H1 (cell line): Measurements from ENCODE around the gene SNRNP70. TPM values are rescaled to one million over a fixed set of nuclear protein-coding genes. Genes with fewer than 3 reads are reported as not detected.

Experiments
- CTCF ChIA-PET: fragments of 300-600 bp; sonication (Branson Sonifier 250); formaldehyde crosslinking; loops from one replicate; lab custom pipeline; 2021; ENCODE audit not compliant: partially characterized antibody; lab: Charles Lee
- POLR2A ChIA-PET: fragments of 300-600 bp; sonication (Branson Sonifier 250); formaldehyde crosslinking; loops from one replicate; lab custom pipeline; 2021; ENCODE audit warnings: inconsistent platforms; ENCODE audit not compliant: partially characterized antibody; lab: Charles Lee
- DNase-seq, 2 experiments: peaks; one replicate each; pipeline versions ENCODE4 v3.0.0 to v3.0.0-alpha.2; 2010 to 2022; ENCODE audit warnings: low spot score in 2 of 2, low read depth in 1 of 2, mixed read lengths in 1 of 2
- FAIRE-seq: peaks from 2 replicates; lab custom pipeline; 2011; peaks lifted over from hg19 to GRCh38; lab: Jason Lieb, UNC
- H2AFZ ChIP-seq: 2 replicates; pipeline ENCODE4 v1.8.1; 2012; ENCODE audit warnings: low read length, inconsistent platforms
- H2AK5ac ChIP-seq: 2 replicates; pipeline ENCODE4 v1.6.1; 2013; ENCODE audit warnings: low read depth, low read length
- H2BK120ac ChIP-seq: replicated peaks from 2 replicates; pipeline ENCODE3; 2013; ENCODE audit warnings: low read depth, low read length, inconsistent platforms
- H2BK12ac ChIP-seq: 2 replicates; pipeline ENCODE4 v1.6.1; 2013; ENCODE audit warnings: low read depth, low read length
- H2BK15ac ChIP-seq: 2 replicates; pipeline ENCODE4 v1.6.1; 2013; ENCODE audit warnings: low read length
- H2BK20ac ChIP-seq: 2 replicates; pipeline ENCODE4 v1.6.1; 2013; ENCODE audit warnings: low read length
- H2BK5ac ChIP-seq: 2 replicates; pipeline ENCODE4 v1.6.1; 2013; ENCODE audit warnings: low read depth, low read length
- H3K14ac ChIP-seq: 2 replicates; pipeline ENCODE4 v1.6.1; 2013; ENCODE audit warnings: inconsistent platforms; ENCODE audit not compliant: insufficient read length
- H3K18ac ChIP-seq: 2 replicates; pipeline ENCODE4 v1.6.1; 2013; ENCODE audit warnings: low read length; ENCODE audit errors: extremely low read depth
- H3K23ac ChIP-seq: 2 replicates; pipeline ENCODE4 v1.6.1; 2013; ENCODE audit warnings: inconsistent platforms; ENCODE audit not compliant: insufficient read length
- H3K23me2 ChIP-seq: 2 replicates; pipeline ENCODE4 v1.6.1; 2013; ENCODE audit warnings: low read depth, low read length
- H3K27ac ChIP-seq: 2 replicates; pipeline ENCODE4 v1.6.1; 2011; ENCODE audit warnings: low read depth, low read length, inconsistent platforms
- H3K27me3 ChIP-seq, 4 experiments: replicated peaks in 1 of 4; 1 replicate in 1 of 4; 2 replicates in 3 of 4; pipeline versions ENCODE4 v1.6.1 to v1.8.1; 2011 to 2013; ENCODE audit warnings: low read length in 3 of 4, mild to moderate bottlenecking in 3 of 4, inconsistent platforms in 2 of 4, mixed read lengths in 2 of 4, moderate library complexity in 1 of 4; ENCODE audit not compliant: control insufficient read depth in 3 of 4, insufficient read depth in 3 of 4; ENCODE audit errors: extremely low read depth in 1 of 4
- H3K36me3 ChIP-seq, 4 experiments: 2 replicates each; pipeline versions ENCODE4 v1.6.1 to v1.8.1; 2011 to 2013; ENCODE audit warnings: mild to moderate bottlenecking in 4 of 4, low read length in 3 of 4, moderate library complexity in 2 of 4, control low read depth in 1 of 4, inconsistent platforms in 1 of 4; ENCODE audit not compliant: insufficient read depth in 4 of 4, control insufficient read depth in 2 of 4
- H3K4ac ChIP-seq: replicated peaks from 2 replicates; pipeline ENCODE3; 2013; ENCODE audit warnings: low read length, low read depth, mixed read lengths, inconsistent platforms; ENCODE audit not compliant: insufficient read length
- H3K4me1 ChIP-seq, 4 experiments: replicated peaks in 1 of 4; 1 replicate in 1 of 4; 2 replicates in 3 of 4; pipeline versions ENCODE4 v1.6.1 to v1.8.1; 2011 to 2013; ENCODE audit warnings: low read length in 3 of 4, inconsistent platforms in 2 of 4, mixed read lengths in 1 of 4; ENCODE audit not compliant: insufficient read depth in 4 of 4, control insufficient read depth in 3 of 4
- H3K4me2 ChIP-seq, 2 experiments: 2 replicates each; pipeline versions ENCODE4 v1.6.1 to v1.8.1; 2011 to 2013; ENCODE audit warnings: low read depth in 2 of 2, low read length in 2 of 2, control low read depth in 1 of 2, inconsistent platforms in 1 of 2, mild to moderate bottlenecking in 1 of 2; ENCODE audit not compliant: insufficient read depth in 1 of 2
- H3K4me3 ChIP-seq, 4 experiments: fragments of 200-600, 300-600 bp in 1 of 4; sonication (generic), shearing (Covaris generic), sonication (Bioruptor Twin) in 1 of 4; 2 replicates each; pipeline versions ENCODE4 v1.5.1 to v1.8.1; 2011 to 2016; ENCODE audit warnings: low read length in 4 of 4, low read depth in 3 of 4, control low read depth in 2 of 4, inconsistent platforms in 2 of 4, mild to moderate bottlenecking in 2 of 4, mixed read lengths in 1 of 4, moderate library complexity in 1 of 4; ENCODE audit not compliant: insufficient read depth in 2 of 4; ENCODE audit errors: extremely low read depth in 1 of 4
- H3K56ac ChIP-seq: replicated peaks from 2 replicates; pipeline ENCODE3; 2013; ENCODE audit warnings: low read depth, mild to moderate bottlenecking, mixed read lengths, low read length, inconsistent platforms; ENCODE audit not compliant: insufficient read length
- H3K79me1 ChIP-seq: 2 replicates; pipeline ENCODE4 v1.6.1; 2013; ENCODE audit warnings: low read depth, low read length, control low read depth
- H3K79me2 ChIP-seq, 2 experiments: 2 replicates each; pipeline versions ENCODE4 v1.6.1 to v1.8.1; 2012 to 2013; ENCODE audit warnings: low read length in 2 of 2, mild to moderate bottlenecking in 2 of 2, inconsistent platforms in 1 of 2; ENCODE audit not compliant: insufficient read depth in 2 of 2, control insufficient read depth in 1 of 2
- H3K9ac ChIP-seq, 4 experiments: replicated peaks in 1 of 4; 1 replicate in 1 of 4; 2 replicates in 3 of 4; pipeline versions ENCODE4 v1.6.1 to v1.8.1; 2011 to 2013; ENCODE audit warnings: low read depth in 3 of 4, low read length in 3 of 4, control low read depth in 2 of 4, mild to moderate bottlenecking in 2 of 4, moderate library complexity in 2 of 4, inconsistent platforms in 1 of 4; ENCODE audit errors: extremely low read depth in 1 of 4
- H3K9me3 ChIP-seq, 2 experiments: 2 replicates each; pipeline versions ENCODE4 v1.6.1 to v1.8.1; 2012 to 2013; ENCODE audit warnings: mild to moderate bottlenecking in 2 of 2, moderate library complexity in 2 of 2, control low read depth in 1 of 2, inconsistent platforms in 1 of 2, low read depth in 1 of 2, low read length in 1 of 2, mixed read lengths in 1 of 2; ENCODE audit not compliant: insufficient read depth in 2 of 2
- H4K20me1 ChIP-seq, 2 experiments: replicated peaks in 1 of 2; 2 replicates each; pipeline versions ENCODE3 to v1.8.1; 2011 to 2013; ENCODE audit warnings: inconsistent platforms in 2 of 2, low read length in 2 of 2, mild to moderate bottlenecking in 1 of 2; ENCODE audit not compliant: insufficient read depth in 2 of 2, control insufficient read depth in 1 of 2
- H4K5ac ChIP-seq: 2 replicates; pipeline ENCODE4 v1.6.1; 2013; ENCODE audit warnings: low read length, low read depth, mixed read lengths, inconsistent platforms; ENCODE audit not compliant: insufficient read length
- H4K8ac ChIP-seq: 2 replicates; pipeline ENCODE4 v1.8.0; 2013; ENCODE audit warnings: mild to moderate bottlenecking, moderate library complexity, low read length, inconsistent platforms; ENCODE audit not compliant: insufficient read depth; ENCODE audit errors: extremely low read depth
- H4K91ac ChIP-seq: replicated peaks from 2 replicates; pipeline ENCODE3; 2013; ENCODE audit warnings: low read length, mixed read lengths, inconsistent platforms; ENCODE audit not compliant: insufficient read length
- E2F6 ChIP-seq: IDR thresholded peaks from 2 replicates; pipeline ENCODE4 v1.6.1; 2012; ENCODE audit warnings: inconsistent platforms
- MAX ChIP-seq: IDR thresholded peaks from 2 replicates; pipeline ENCODE4 v1.6.1; 2012; ENCODE audit warnings: inconsistent platforms
- RAD21 ChIP-seq, 2 experiments: IDR thresholded peaks in 1 of 2; conservative IDR thresholded peaks in 1 of 2; 2 replicates each; pipeline ENCODE4 v1.6.1; 2011; ENCODE audit warnings: low read depth in 2 of 2, low read length in 2 of 2, improper control_type of control experiment in 1 of 2, inconsistent platforms in 1 of 2, mild to moderate bottlenecking in 1 of 2, moderate library complexity in 1 of 2
- WGBS, 2 experiments: shearing (Covaris generic) in 1 of 2; methylation state at CpG; one replicate each; pipeline versions ENCODE4 v1.1.6 to v1.1.7; 2013 to 2015; ENCODE audit warnings: low lambda C conversion rate in 2 of 2, mixed read lengths in 2 of 2, inconsistent platforms in 1 of 2, low coverage in 1 of 2, missing lambda C conversion rate in 1 of 2; ENCODE audit not compliant: insufficient replicate concordance in 2 of 2, insufficient coverage in 1 of 2, insufficient read length in 1 of 2; ENCODE audit errors: extremely low coverage in 1 of 2, missing lambda C conversion rate in 1 of 2; 5-methylcytosine and 5-hydroxymethylcytosine counted together
- polyA plus RNA-seq, 7 experiments: library from polyadenylated mRNA; depleted of rRNA in 3 of 7; stranded (reverse) in 5 of 7; unstranded in 2 of 7; fragments of >200 nt in 5 of 7; fragments of 200-250 nt in 2 of 7; gene quantifications; 1 replicate in 5 of 7; 2 replicates in 1 of 7; 4 replicates in 1 of 7; pipeline versions ENCODE4 v1.2.1 to v1.2.3, GENCODE V29; 2011 to 2013; ENCODE audit warnings: missing spikeins in 2 of 7, mixed read lengths in 2 of 7
- total RNA-seq: library from RNA; stranded (reverse); fragmentation: NEBNext Ultra II Directional; extraction: Animal tissue kit (Norgen Biotek cat#: 25700); gene quantifications from 2 replicates; pipeline ENCODE4 v1.2.1, GENCODE V29; 2021

SNRNP70 gene
- total and polyA plus RNA-seq, 2 of the 8 experiments (the other 6 are each of a cell fraction or from before 2014, with no cell fraction given): 231 to 235 TPM

- peak overlapping the region; percentile 28 to 46; a peak in 3 of 4 replicates for H3K4me2 ChIP-seq
- POLR2A ChIA-PET: interaction anchor here (1.0 kb wide), 1 partner anchor 38 kb away, joined by 4 read pairs; no protein-coding TSS in a partner anchor
- H2BK20ac ChIP-seq: no peak overlapping the region
Observed at GRCh38 chr19:49155820-49156346, 70.6 kb downstream of the SNRNP70 start.

More at GRCh38 chr19:49155820-49156346, 70.6 kb downstream of the SNRNP70 start:
- H3K27ac ChIP-seq: no peak overlapping the region
- FAIRE-seq (no peak), DNase-seq (peak in 1 of 2 experiments; percentile 60)
- peaks cover 0 to 14% (median 9%) of the 10 kb centered on the region in 4 experiments; a peak in 4 of 7 replicates for H3K27me3 ChIP-seq
- peaks cover 16% of the 10 kb centered on the region; the same call in 1 of the 2 replicates for H3K23me2 ChIP-seq
- H3K18ac ChIP-seq: no peak overlapping the region
- no peak overlapping the region; a peak in 1 of 7 replicates for H3K9ac ChIP-seq
- no peaks in the 10 kb centered on the region for H3K9me3 ChIP-seq
- no peak overlapping the region; the same call in 1 of the 2 replicates for H4K8ac ChIP-seq
- no peak overlapping the region for H2BK5ac ChIP-seq
- peaks cover 0 to 22% (median 15%) of the 10 kb centered on the region in 4 experiments; a peak in 6 of 7 replicates for H3K4me1 ChIP-seq
- H3K79me1 ChIP-seq: no peaks in the 10 kb centered on the region
- 50% methylated on average over 4 of the region's 4 CpGs; no CpG with 5 or more reads in 1 of the 2 experiments for WGBS, 2 experiments
- CTCF ChIA-PET: interaction anchor here (0.6 to 2.2 kb wide), 6 partner anchors 10 to 58 kb away, joined by 3 to 9 read pairs (median 5); no protein-coding TSS in a partner anchor
- H3K56ac ChIP-seq: no peak overlapping the region
- H3K4me3 ChIP-seq: peak overlapping the region in 1 of 4 experiments; percentile 36; a peak in 1 of 8 replicates
- TF ChIP-seq MAX (0 out of 2 replicates have a peak, but pooled peaks have one; percentile 33), E2F6 (0 out of 2 replicates have a peak, but pooled peaks have one; percentile 23), RAD21 (IDR thresholded peaks at IDR 0.05 in 1 of 2, conservative IDR thresholded peaks at IDR 0.05 in 1 of 2; ENCODE audit: low read depth in 2 of 2, low read length in 2 of 2) (no peak)
- no peak overlapping the region for H3K4ac ChIP-seq
- H2AFZ ChIP-seq: no peak overlapping the region
- H3K14ac ChIP-seq: no peak overlapping the region
- H2BK120ac ChIP-seq: no peak overlapping the region
- H2AK5ac ChIP-seq: no peak overlapping the region
- no peaks in the 10 kb centered on the region for H4K20me1 ChIP-seq
- H2BK12ac ChIP-seq: peak overlapping the region; percentile 27; the same call in 1 of the 2 replicates
- no peak overlapping the region for H4K5ac ChIP-seq
- H2BK15ac ChIP-seq: peak overlapping the region; percentile 88; the same call in 1 of the 2 replicates
- no peak overlapping the region for H3K23ac ChIP-seq
- H3K79me2 ChIP-seq: no peaks in the 10 kb centered on the region
- H4K91ac ChIP-seq: peak overlapping the region; percentile 34
- no peaks in the 10 kb centered on the region for H3K36me3 ChIP-seq
